HEK293T (cell line): ENCODE results near the gene EXD3.

Experiments
- ARNT ChIP-seq: fragments of 450-650 bp; IDR thresholded peaks from 2 replicates; pipeline ENCODE4 v1.6.1; 2017; ENCODE audit warnings: mild to moderate bottlenecking
- BHLHE40 ChIP-seq: fragments of 450-650 bp; IDR thresholded peaks from 2 replicates; pipeline ENCODE4 v1.6.1; 2016; ENCODE audit warnings: mild to moderate bottlenecking, moderate library complexity, borderline replicate concordance
- ELF4 ChIP-seq: fragments of 450-650 bp; IDR thresholded peaks from 2 replicates; pipeline ENCODE4 v1.6.1; 2017; ENCODE audit warnings: antibody characterized with exemption
- FOXA1 ChIP-seq: fragments of 450-650 bp; IDR thresholded peaks from 2 replicates; pipeline ENCODE4 v1.6.1; 2016; ENCODE audit warnings: mild to moderate bottlenecking
- FOXK2 ChIP-seq: fragments of 450-650 bp; IDR thresholded peaks from 2 replicates; pipeline ENCODE4 v1.6.1; 2016; ENCODE audit warnings: mild to moderate bottlenecking
- FOXM1 ChIP-seq: fragments of 450-650 bp; IDR thresholded peaks from 2 replicates; pipeline ENCODE4 v1.6.1; 2017; ENCODE audit warnings: mild to moderate bottlenecking, borderline replicate concordance
- LEF1 ChIP-seq: fragments of 450-650 bp; IDR thresholded peaks from 2 replicates; pipeline ENCODE4 v1.6.1; 2017; ENCODE audit warnings: mild to moderate bottlenecking, borderline replicate concordance
- PKNOX1 ChIP-seq: fragments of 450-650 bp; IDR thresholded peaks from 2 replicates; pipeline ENCODE4 v1.6.1; 2016
- SP1 ChIP-seq: fragments of 450-650 bp; IDR thresholded peaks from 2 replicates; pipeline ENCODE4 v1.6.1; 2017
- SUZ12 ChIP-seq: fragments of 450-650 bp; IDR thresholded peaks from 2 replicates; pipeline ENCODE4 v1.6.1; 2016; ENCODE audit warnings: mild to moderate bottlenecking

DNA sequence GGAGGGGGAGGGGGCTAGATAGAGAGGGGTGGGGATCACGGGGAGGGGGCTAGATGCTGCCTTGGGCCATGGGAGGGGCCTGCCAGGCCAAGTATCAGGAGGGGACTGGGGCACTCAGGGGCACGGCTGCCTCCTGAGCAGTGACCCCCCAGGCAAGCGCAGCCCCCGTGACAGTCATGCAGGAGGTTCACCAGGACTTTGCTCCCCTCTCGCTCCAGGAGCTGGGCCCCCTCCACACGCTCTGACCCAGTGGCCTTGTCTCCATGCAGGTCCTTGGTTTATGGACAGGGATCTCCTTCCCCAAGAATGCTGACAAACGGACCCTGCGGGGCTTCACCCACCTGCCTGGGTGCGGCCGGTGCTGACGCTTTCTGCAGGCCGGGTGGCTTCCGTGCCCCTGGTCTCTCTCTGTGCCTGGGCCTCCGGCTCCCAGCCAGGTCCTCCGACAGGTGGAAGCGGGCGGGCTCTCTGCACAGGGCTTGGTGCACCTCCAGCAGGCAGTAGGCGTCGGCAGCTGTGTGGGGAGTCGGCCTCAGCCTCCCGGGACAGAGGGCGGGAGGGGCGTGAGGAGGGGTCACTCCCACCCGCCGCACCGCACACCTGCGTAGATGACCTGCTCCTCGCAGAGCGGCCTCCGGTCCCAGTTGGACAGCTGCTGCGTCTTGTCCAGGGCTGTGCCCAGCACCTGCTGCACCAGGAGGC lies 74.0 kb downstream of the EXD3 start:
- TF ChIP-seq PKNOX1 (no peak), LEF1 (no peak), BHLHE40 (no peak), FOXM1 (no peak), ELF4 (no peak), FOXK2 (no peak), FOXA1 (no peak), SUZ12 (no peak), SP1 (no peak), ARNT (no peak)
